GM23248 (cell line): ENCODE measurements around the gene ST6GALNAC6. TPM values are rescaled to one million over a fixed set of nuclear protein-coding genes. Genes with fewer than 3 reads are reported as not detected.
"Not testable (repeated sequence)": the region's sequence is repeated elsewhere in the genome, so short reads cannot be mapped to it uniquely, and the experiment has no call there.

ENCODE experiments used
- DNase-seq: peaks from one replicate; pipeline ENCODE4 v3.0.0-alpha.2; 2015
- H2AFZ ChIP-seq: fragments of 200-600 bp; sonication (generic); 2 replicates; pipeline ENCODE4 v1.6.1; 2016; ENCODE audit warnings: antibody characterized with exemption
- H3F3A ChIP-seq: fragments of 200-600 bp; sonication (generic); 2 replicates; pipeline ENCODE4 v1.6.1; 2016; ENCODE audit warnings: mild to moderate bottlenecking, antibody characterized with exemption, mixed run types; ENCODE audit not compliant: insufficient read depth
- H3K27ac ChIP-seq: fragments of 200-600 bp; sonication (generic); 2 replicates; pipeline ENCODE4 v1.5.1; 2016; ENCODE audit warnings: mild to moderate bottlenecking
- H3K27me3 ChIP-seq: fragments of 200-600 bp; sonication (generic); replicated peaks from 2 replicates; pipeline ENCODE4 v1.6.1; 2016; ENCODE audit warnings: mild to moderate bottlenecking; ENCODE audit not compliant: insufficient read depth
- H3K36me3 ChIP-seq: fragments of 200-600 bp; sonication (generic); 2 replicates; pipeline ENCODE4 v1.6.1; 2016; ENCODE audit warnings: low read depth, mild to moderate bottlenecking
- H3K4me1 ChIP-seq: fragments of 200-600 bp; sonication (generic); 2 replicates; pipeline ENCODE4 v1.6.1; 2016; ENCODE audit warnings: mild to moderate bottlenecking; ENCODE audit not compliant: insufficient read depth
- H3K4me2 ChIP-seq: fragments of 200-600 bp; sonication (generic); one replicate; pipeline ENCODE4 v1.6.1; 2016; ENCODE audit warnings: mild to moderate bottlenecking; ENCODE audit not compliant: unreplicated experiment
- H3K4me3 ChIP-seq: fragments of 200-600 bp; sonication (generic); 2 replicates; pipeline ENCODE4 v1.5.1; 2016; ENCODE audit warnings: mild to moderate bottlenecking
- H3K79me2 ChIP-seq: fragments of 200-600 bp; sonication (generic); 2 replicates; pipeline ENCODE4 v1.6.1; 2016; ENCODE audit warnings: mild to moderate bottlenecking; ENCODE audit not compliant: insufficient read depth
- H3K9ac ChIP-seq: fragments of 200-600 bp; sonication (generic); 2 replicates; pipeline ENCODE4 v1.6.1; 2016; ENCODE audit warnings: mild to moderate bottlenecking
- H3K9me2 ChIP-seq: fragments of 200-600 bp; sonication (generic); 2 replicates; pipeline ENCODE4 v1.6.1; 2016; ENCODE audit warnings: mixed run types, mild to moderate bottlenecking, moderate library complexity; ENCODE audit not compliant: insufficient read depth
- H3K9me3 ChIP-seq: fragments of 200-600 bp; sonication (generic); one replicate; pipeline ENCODE4 v1.6.1; 2017; ENCODE audit warnings: low read depth
- H4K20me1 ChIP-seq: fragments of 200-600 bp; sonication (generic); 2 replicates; pipeline ENCODE4 v1.6.0; 2016; ENCODE audit not compliant: insufficient read depth
- EZH2 ChIP-seq: fragments of 200-600 bp; sonication (generic); IDR thresholded peaks from 2 replicates; pipeline ENCODE4 v1.6.1; 2018; ENCODE audit warnings: antibody characterized with exemption, mild to moderate bottlenecking; ENCODE audit not compliant: insufficient read depth, poor library complexity, severe bottlenecking
- EZH2phosphoT487 ChIP-seq: fragments of 200-600 bp; sonication (generic); IDR thresholded peaks from 2 replicates; pipeline ENCODE4 v1.6.1; 2018; ENCODE audit warnings: antibody characterized with exemption, moderate library complexity, mild to moderate bottlenecking, low read depth; ENCODE audit not compliant: insufficient read depth
- WGBS, 2 experiments: methylation state at CpG; one replicate each; pipeline ENCODE4 v1.1.6; 2015 to 2017; ENCODE audit warnings: low lambda C conversion rate in 2 of 2, low coverage in 1 of 2; ENCODE audit errors: missing lambda C conversion rate in 2 of 2; 5-methylcytosine and 5-hydroxymethylcytosine counted together
- in situ Hi-C: fragments of 300-500 bp; cut with MboI; formaldehyde crosslinking; loops from 2 replicates; pipeline ENCODE4 v1.15.0; 2020
- polyA plus RNA-seq: library from polyadenylated mRNA; unstranded; fragments of >200 nt; fragmentation: Nextera tagmentation; extraction: Ambion mirVana; gene quantifications from 2 replicates; pipeline ENCODE4 v1.2.1, GENCODE V29; 2016
- total RNA-seq: library from RNA; depleted of rRNA; stranded (reverse); fragments of >200 nt; shearing (Covaris generic); gene quantifications from 2 replicates; pipeline ENCODE4 v1.2.3, GENCODE V29; 2014

ST6GALNAC6 gene
- total and polyA plus RNA-seq, 2 experiments from 2014 or later, result 81.1 to 88.0 TPM

GRCh38 chr9:127844821-127845359 lies 54.5 kb downstream of the ST6GALNAC6 start:
- peak overlapping the region; percentile 58 for H3K27ac ChIP-seq
- TF ChIP-seq EZH2 (no peak), EZH2phosphoT487 (no peak)
- peak; percentile 31 for DNase-seq
- peaks cover 9% of the 10 kb centered on the region; the same call in 1 of the 2 replicates for H3K36me3 ChIP-seq
- in situ Hi-C loops, result no loop called here
- H2AFZ ChIP-seq, result no peak overlapping the region
- WGBS, 2 experiments, result 69 to 72% methylated on average over 16 of the region's 16 CpGs
- H4K20me1 ChIP-seq, result no peaks in the 10 kb centered on the region
- no peaks in the 10 kb centered on the region for H3K27me3 ChIP-seq
- peaks cover 12% of the 10 kb centered on the region; the same call in 1 of the 2 replicates for H3K4me1 ChIP-seq
- peaks cover 14% of the 10 kb centered on the region; the same call in 1 of the 2 replicates for H3F3A ChIP-seq
- peaks cover 96% of the 10 kb centered on the region for H3K79me2 ChIP-seq
- H3K9ac ChIP-seq, result no peak overlapping the region
- H3K4me2 ChIP-seq, result no peak overlapping the region
- no peaks in the 10 kb centered on the region for H3K9me3 ChIP-seq
- H3K9me2 ChIP-seq, result no peaks in the 10 kb centered on the region
- H3K4me3 ChIP-seq, result no peak overlapping the region

GRCh38 chr9:127841087-127841835 lies 58.1 kb downstream of the ST6GALNAC6 start:
- 75% methylated on average over 15 of the region's 15 CpGs for WGBS, 2 experiments
- Histone ChIP-seq H4K20me1 (no peaks in the 10 kb centered on the region), H3K36me3 (0 out of 2 replicates have a peak, but pooled peaks cover 4% of the 10 kb centered on the region), H3K9me2 (no peaks in the 10 kb centered on the region), H3F3A (peaks cover 42% of the 10 kb centered on the region), H3K4me1 (peaks cover 29% of the 10 kb centered on the region), H3K4me2 (no peak overlapping the region), H3K9me3 (no peaks in the 10 kb centered on the region), H3K27me3 (no peaks in the 10 kb centered on the region), H3K4me3 (no peak overlapping the region), H2AFZ (no peak overlapping the region), H3K27ac (no peak overlapping the region), H3K9ac (no peak overlapping the region), H3K79me2 (peaks cover 83% of the 10 kb centered on the region)
- TF ChIP-seq EZH2 (no peak), EZH2phosphoT487 (no peak)
- no peak for DNase-seq
- in situ Hi-C loops, result no loop called here

DNA sequence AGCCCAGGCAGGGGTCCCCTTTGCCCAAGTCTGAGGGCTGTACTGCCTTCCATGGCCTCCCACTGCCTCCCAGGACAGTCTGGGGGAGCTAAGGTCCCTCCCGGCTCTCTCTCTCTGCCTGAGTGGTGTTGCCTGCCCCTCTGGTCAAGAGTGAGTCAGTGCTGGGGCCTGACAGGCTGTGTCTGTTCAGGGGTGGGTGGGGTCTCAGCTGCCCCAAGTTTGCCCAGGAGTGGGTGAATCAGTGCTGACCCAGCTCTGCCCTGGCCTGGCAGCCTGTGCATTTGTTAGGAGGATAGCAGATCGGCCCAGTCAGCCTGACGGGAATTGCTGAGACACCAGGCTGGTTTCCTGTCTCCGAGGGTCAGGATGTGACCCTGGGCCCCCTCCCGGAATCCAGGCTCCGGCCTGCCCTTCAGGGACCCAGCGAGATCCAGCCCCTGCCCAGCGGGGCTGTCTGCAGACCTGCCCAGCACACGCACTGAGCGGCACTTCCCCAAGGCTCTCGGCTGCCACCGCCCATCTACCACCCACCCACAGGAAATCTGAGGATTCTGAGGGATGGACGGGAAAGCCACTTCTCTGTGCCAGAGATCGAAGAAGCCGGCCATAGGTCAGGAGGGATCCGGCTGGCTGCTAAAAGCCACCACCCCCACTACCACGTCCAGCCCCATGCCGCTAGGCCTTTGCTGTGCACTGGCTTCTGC lies 60.9 kb downstream of the ST6GALNAC6 start:
- Histone ChIP-seq H3K27me3 (no peaks in the 10 kb centered on the region), H3K4me1 (peaks cover 50% of the 10 kb centered on the region), H3K27ac (peak overlapping the region; percentile 100), H3K79me2 (peaks cover 81% of the 10 kb centered on the region), H4K20me1 (no peaks in the 10 kb centered on the region), H3F3A (peaks cover 56% of the 10 kb centered on the region), H3K9me2 (no peaks in the 10 kb centered on the region), H3K9me3 (no peaks in the 10 kb centered on the region), H3K9ac (peak overlapping the region; percentile 94), H2AFZ (no peak overlapping the region), H3K36me3 (0 out of 2 replicates have a peak, but pooled peaks cover 4% of the 10 kb centered on the region), H3K4me3 (peak overlapping the region; percentile 44), H3K4me2 (peak overlapping the region; percentile 36)
- TF ChIP-seq EZH2, result no peak
- no peak for TF ChIP-seq EZH2phosphoT487
- 4 to 8% methylated on average over 17 to 18 of the region's 18 CpGs for WGBS, 2 experiments
- in situ Hi-C loops, result no loop called here
- DNase-seq, result peak; percentile 99

DNA sequence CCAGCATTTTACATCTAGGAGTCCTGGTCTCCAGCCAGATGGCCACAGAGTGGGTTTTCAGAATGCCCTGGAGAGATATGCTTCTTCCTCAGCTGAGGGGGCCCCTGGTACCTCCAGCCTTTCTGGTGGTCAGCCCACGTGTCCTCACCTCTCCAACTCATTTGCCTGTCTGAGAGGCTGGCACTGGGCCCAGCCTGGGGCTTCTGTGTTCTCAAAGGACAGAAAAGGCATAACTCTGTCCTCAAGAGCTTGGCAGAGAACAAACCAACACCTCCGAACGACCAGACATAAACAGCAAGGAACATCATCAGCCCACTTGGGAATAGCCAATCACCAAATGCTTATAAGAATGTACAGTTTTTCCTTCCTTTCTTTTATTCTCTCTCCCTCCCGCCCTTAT lies 62.1 kb downstream of the ST6GALNAC6 start:
- in situ Hi-C loops, result no loop called here
- Histone ChIP-seq H2AFZ (no peak overlapping the region), H3K27me3 (no peaks in the 10 kb centered on the region), H3K4me3 (no peak overlapping the region), H3K9ac (peak overlapping the region; percentile 94), H3F3A (peaks cover 65% of the 10 kb centered on the region), H3K36me3 (0 out of 2 replicates have a peak, but pooled peaks cover 10% of the 10 kb centered on the region), H3K79me2 (peaks cover 82% of the 10 kb centered on the region), H3K27ac (peak overlapping the region; percentile 100), H3K4me1 (peaks cover 59% of the 10 kb centered on the region), H3K4me2 (peak overlapping the region; percentile 36), H3K9me2 (no peaks in the 10 kb centered on the region), H4K20me1 (no peaks in the 10 kb centered on the region), H3K9me3 (no peaks in the 10 kb centered on the region)
- DNase-seq, result no peak
- TF ChIP-seq EZH2phosphoT487, result no peak
- WGBS, 2 experiments, result 64 to 72% methylated on average over 4 of the region's 4 CpGs

DNA sequence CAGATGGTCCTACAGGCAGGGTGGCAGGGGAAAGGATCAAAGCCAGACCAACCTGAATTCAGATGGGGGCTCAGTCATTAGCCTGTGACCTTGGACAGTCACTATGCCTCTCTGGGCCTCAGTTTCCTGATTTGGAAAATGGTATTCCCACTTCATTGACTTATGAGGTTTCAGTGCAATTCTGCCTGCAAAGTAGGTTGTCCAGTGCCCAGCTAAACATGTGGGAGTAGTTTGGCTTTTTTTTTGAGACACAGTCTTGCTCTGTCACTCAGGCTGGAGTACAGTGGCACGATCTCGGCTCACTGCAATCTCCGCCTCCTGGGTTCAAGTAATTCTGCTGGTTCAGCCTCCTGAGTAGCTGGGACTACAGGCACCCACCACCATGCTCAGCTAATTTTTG lies 62.8 kb downstream of the ST6GALNAC6 start:
- Histone ChIP-seq H3F3A (peaks cover 67% of the 10 kb centered on the region), H3K4me2 (peak overlapping the region; percentile 77), H3K79me2 (peaks cover 84% of the 10 kb centered on the region), H2AFZ (peak overlapping the region; percentile 63; the same call in 1 of the 2 replicates), H3K9ac (peak overlapping the region; percentile 94), H3K4me1 (peaks cover 63% of the 10 kb centered on the region), H3K27ac (peak overlapping the region; percentile 100), H3K4me3 (0 out of 2 replicates have a peak overlapping the region, but pooled peaks have one; percentile 32)
- DNase-seq, result peak; percentile 44
- H3K36me3 ChIP-seq, H3K27me3 ChIP-seq, H3K9me3 ChIP-seq, H3K9me2 ChIP-seq, H4K20me1 ChIP-seq, in situ Hi-C loops: not testable (repeated sequence)
- 25 to 37% methylated on average over 3 of the region's 3 CpGs for WGBS, 2 experiments
